Measurements from ENCODE around the gene AMMECR1.
"Not testable (repeated sequence)": the region's sequence is repeated elsewhere in the genome, so short reads cannot be mapped to it uniquely, and the experiment has no call there.

The AMMECR1 gene

DNA sequence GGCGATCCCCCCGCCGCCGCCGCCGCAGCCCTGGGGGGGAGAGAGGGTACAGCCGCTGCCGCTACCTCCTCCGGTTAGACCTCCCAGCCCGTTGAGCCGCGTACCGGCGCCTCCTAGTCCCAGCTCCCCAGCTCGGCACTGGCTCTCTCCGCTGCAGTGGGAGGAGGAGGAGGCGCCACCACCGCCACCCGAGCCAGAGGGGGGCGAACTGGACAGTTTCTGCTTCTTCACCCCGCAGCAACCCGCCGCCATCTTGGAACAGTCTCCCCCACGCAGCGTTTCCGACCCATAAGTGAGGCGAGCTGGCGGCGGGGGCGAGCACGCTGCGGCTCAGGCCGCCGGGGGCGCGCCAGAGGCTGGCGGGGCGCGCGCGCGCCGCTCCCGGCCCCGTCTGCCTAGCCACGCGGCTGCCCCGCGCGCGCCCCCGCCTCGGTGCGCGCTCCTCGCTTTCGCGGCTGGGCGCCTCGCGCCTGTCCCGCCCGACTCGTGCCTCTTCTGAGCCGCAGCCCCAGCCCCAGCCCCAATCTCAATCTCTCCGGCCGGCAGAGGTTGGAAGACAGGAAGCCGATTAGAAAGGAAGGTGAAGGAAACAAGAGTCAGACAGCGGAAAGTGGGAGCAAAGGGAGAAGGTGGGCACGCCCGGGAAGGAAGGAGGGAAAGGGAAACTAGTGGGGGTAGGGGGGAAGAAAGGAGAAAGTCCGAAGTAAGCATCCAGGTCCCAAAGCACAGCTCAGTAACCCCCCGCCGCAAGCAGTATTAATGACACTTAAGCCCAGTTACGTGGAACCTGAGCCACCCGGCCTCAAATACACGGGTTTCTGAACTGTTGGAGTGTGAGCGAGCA is at the start of gene AMMECR1:
TSS of gene AMMECR1 (minus strand) at position 266 of the 844 bp plus-strand sequence. CDS start at position 252, 14 bp downstream.
- DNase-seq = peak; percentile 88

DNA sequence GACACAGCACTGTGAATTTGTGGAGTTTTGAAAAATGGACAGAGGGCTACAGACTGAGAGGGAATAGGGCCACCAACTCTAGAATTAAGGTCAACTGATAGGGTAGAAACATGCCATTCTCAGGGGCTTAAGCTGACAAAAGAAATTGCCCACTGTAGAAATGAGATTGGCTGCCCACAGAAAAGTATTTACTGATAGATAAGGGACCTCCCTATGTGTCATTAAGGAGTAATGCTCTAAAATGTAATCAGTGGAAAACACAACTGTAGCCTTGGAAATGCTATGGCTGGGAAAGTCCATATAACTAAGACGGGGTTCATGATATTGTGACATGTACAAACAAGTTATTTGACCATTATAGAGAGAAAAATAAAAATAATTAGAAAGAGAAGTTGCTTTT is 45.4 kb upstream of the AMMECR1 start:
- DNase-seq = no peak

DNA sequence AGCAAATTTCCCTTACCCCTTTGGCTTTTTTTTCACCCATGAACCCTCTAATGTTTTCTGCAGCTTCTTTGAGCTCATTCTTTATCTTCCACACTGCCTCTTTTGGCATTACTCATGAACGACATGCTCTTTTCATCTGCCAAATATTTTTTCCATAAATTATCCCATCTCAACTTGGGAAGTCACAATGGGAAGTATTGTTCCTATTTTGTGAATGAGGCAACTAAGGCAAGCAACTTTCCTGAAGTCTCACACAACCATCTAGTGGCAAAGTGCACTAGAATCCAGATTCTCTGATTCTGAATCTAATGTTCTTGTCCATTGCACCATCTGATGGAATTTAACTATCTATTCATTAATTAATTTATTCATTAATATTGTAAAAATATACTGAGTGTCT is 41.4 kb upstream of the AMMECR1 start:
- no peak for DNase-seq

- DNase-seq = no peak
These were observed 40.7 kb upstream of the AMMECR1 start, which contains the start of gene RTL9 for GRCh38 chrX:110358548-110358947. TSS of gene RTL9 (plus strand) at chrX:110358848. CDS start at chrX:110450618, 91,770 bp downstream.

DNA sequence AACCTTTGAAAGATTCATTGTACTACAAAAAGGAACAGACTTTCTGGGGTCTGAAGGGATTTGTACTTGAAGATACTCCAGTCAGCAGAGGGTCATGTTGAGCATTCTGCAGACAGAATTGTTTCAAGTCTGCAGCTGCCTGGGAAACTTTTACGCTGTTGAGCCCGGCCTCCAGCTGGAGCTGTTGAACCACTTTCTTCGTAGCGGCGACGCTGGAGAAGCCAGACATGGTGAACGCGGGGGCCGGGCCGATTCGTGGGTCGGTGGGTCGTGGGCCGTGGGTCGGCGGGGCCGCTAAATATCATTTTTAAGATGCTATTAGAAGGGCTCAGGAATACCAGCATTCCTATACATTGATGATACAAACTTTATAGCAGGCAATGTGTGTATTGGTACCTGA is 28.8 kb upstream of the AMMECR1 start:
- no peak for DNase-seq

- no peak for DNase-seq
These were observed 23.5 kb upstream of the AMMECR1 start for GRCh38 chrX:110341189-110342035.

DNA sequence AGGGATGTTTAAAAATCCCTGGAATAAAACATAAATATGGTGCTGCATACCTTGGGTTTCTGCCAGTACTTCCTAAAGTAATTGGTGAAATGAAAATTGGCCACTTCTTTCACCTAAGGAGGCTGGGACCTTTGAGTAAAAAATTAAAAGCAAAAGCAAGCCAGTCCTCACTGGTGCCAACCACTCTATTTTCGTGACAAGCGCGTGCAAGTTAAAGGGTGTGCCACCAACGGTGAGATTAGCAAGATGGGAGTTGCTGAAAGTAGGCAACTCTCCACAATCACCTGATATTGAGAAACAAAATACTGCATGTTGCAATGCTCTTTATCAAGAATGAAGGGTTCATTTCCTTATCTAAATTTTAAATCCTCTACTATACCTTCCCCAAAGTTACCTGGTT is 21.1 kb upstream of the AMMECR1 start:
- DNase-seq = no peak

DNA sequence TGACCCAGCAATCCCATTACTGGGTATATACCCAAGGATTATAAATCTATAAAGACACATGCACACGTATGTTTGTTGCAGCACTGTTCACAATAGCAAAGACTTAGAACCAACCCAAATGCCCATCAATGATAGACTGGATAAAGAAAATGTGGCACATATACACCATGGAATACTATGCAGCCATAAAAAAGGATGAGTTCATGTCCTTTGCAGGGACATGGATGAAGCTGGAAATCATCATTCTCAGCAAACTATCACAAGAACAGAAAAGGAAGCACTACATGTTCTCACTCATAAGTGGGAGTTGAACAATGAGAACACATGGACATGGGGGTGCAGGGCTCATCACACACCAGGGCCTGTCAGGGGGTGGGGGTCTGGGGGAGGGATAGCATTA is 15.6 kb upstream of the AMMECR1 start:
- DNase-seq = not testable (repeated sequence)

- no peak for DNase-seq
These were observed 13.7 kb upstream of the AMMECR1 start for GRCh38 chrX:110331444-110332030.

DNA sequence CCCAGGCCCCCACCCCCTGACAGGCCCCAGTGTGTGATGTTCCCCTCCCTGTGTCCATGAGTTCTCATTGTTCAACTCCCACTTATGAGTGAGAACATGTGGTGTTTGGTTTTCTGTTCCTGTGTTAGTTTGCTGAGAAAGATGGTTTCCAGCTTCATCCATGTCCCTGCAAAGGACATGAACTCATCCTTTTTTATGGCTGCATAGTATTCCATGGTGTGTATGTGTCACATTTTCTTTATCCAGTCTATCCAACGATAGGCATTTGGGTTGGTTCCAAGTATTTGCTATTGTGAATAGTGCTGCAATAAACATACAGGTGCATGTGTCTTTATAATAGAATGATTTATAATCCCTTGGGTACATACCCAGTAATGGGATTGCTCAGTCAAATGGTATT is 10.7 kb upstream of the AMMECR1 start:
- not testable (repeated sequence) for DNase-seq

DNA sequence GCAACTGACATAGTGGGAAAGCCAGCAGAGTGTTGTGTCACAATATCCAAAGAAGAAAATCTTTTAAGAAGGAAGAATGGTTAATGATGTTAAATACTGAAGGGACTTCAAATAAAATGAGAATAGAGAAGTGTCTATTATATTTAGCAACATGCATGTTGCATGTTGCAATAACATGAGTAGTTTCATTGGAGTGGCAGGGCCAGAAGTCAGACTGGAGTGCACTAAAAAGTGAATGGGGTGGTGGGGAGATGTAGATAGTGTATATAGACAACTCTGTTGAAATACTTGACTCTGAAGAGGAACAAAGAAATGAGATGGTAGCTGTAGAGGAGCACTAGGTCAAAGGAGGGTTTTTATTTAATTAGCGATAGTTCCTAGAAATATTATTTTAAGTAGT is 9.5 kb upstream of the AMMECR1 start:
- no peak for DNase-seq

GRCh38 chrX:110326712-110327111 is 8.8 kb upstream of the AMMECR1 start:
- DNase-seq = no peak

- DNase-seq = peak; percentile 86
These were observed 4.7 kb upstream of the AMMECR1 start for GRCh38 chrX:110322603-110323002.

GRCh38 chrX:110321670-110322069 is 3.8 kb upstream of the AMMECR1 start:
- no peak for DNase-seq

DNA sequence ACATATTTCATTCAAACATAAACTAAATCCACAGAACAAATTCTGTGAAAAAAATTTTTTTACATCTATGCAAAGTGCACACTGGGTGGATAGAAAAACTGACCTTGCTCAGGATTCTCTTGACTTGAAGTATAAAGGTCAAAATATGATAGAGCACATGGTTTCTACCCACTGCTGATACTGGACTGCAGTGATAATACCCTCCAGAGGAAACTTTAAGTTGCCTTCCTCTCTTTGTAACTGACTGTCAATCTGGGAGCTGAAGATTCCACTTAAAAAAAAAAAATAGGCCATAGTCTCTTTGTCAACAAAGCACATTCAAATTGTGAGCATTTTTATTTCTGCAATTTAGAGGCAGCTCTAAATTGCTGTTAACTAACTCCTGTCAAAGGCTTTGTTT is 3.2 kb upstream of the AMMECR1 start:
- no peak for DNase-seq

DNA sequence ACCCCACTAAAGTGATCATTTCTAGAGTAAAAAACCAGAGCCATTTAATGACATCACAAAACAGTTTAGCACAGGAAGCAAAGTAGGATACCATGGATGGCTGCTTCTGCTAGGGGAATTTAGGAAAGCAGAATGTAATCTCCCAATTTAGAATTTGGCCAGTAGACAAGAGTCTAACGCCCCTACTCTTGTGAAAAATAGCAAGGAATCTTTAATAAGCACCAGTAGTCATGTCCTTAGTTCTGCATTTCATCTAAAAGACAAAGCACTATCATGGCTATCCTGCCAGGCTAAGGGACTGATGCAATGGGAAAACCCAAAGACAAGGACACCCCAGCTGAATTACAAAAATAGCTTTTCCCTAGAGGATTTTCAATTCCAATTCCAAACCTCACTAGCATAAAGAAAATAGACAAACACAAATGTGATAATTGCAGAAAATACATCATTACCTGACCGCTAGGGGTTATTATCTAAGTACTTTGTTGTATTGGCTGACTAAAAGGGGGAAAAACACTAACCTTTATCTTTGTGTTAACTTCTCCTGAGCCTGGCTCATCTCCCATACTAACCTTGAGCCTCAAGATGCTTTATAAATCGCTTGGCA is 2.6 kb upstream of the AMMECR1 start:
- DNase-seq = peak; percentile 26

GRCh38 chrX:110318664-110318968 is 731 bp upstream of the AMMECR1 start:
- no peak for DNase-seq

- DNase-seq = peak; percentile 41
These were observed 645 bp downstream of the AMMECR1 start for GRCh38 chrX:110317061-110317819.

GRCh38 chrX:110316351-110317060 is 1.4 kb downstream of the AMMECR1 start:
- DNase-seq = no peak

GRCh38 chrX:110315551-110315950 is 2.3 kb downstream of the AMMECR1 start:
- DNase-seq = no peak

DNA sequence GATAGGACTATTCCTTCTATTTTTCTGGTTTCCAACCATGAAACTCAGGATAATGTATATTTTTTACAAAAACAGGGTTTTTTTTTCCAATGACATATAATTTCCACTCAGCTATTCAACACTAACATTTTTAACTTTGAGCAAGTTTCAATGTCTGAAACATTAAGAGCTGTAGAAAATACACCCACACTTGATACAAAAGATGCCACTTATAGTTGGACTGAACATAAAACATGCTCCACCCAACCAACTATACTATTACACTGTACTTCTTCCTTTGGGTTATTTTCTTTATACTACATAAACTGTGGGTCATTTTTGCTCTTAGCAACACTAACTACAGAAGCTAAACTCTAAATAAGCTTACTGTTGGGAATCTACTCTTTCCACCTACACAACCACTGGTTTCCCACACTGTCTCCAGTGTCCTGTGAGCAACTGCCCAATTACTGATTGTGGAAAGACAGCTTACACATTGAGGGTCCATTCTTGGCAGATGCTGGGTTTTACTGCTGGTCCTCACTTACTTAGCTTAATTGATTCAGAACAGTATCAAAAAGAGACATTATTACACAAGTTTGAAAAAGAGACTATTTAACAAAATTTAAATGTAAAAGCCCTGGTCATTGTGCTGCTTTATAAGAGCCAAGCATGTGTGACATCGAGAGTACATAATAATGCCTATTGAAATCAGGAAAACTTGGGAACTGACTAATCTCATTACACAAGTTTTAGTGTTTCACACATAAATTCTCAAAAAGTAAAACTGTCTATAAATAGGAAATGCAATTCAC is 6.3 kb downstream of the AMMECR1 start:
- no peak for DNase-seq
